ENCODE data around the gene GALC.

The GALC gene

GRCh38 chr14:88005978-88006851 lies 13.2 kb upstream of the GALC start:
- peak in 1 of 2 experiments; percentile 25 for DNase-seq

DNA sequence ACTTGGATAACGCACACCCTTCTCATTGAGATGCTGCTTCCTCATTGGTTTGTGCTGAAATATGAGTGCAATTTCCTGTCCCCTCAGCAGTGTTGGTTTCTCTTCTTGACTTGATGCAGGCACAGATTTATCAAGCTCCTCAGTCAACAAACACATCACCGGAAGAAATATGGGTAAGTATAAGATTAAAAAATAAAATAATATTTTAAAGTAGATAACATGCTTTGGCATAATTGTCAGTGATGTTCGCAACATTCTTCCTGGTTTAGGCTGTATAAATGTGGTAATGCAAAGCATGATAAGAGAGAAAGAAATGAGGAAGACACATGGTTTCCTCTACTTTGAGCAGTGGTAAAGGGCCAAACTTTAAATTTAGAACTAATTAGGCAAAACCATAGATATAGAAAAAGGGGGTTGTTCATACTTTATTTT lies 12.1 kb upstream of the GALC start, which contains the start of gene GPR65:
GPR65 (plus strand) TSS at position 86 of the 432 bp plus-strand sequence. CDS start 5,713 bp downstream, outside the sequence.
- DNase-seq, result peak; percentile 47 to 66

GRCh38 chr14:88004506-88005036 lies 11.6 kb upstream of the GALC start:
- peak in 1 of 2 experiments; percentile 5 for DNase-seq

DNA sequence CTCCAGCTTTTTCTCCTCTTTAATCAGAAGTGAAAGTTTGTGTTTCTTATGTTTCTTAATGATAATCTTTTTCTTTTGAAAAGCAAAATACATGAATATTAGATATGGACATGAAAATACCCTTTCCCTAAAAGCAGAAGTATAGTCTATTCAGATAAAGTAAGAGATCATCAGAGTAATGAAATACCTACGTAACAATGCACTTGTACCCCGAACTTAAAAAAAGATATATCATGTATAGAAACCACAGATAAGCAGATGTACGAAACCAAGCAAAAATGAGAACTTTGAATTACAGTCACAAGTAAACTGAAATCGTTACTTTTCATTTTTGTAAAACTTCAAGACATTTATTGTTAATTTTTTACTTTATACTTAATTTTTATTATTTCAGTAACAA lies 10.4 kb upstream of the GALC start:
- no peak for DNase-seq

GRCh38 chr14:88002421-88003075 lies 9.6 kb upstream of the GALC start:
- peak; percentile 70 to 74 for DNase-seq

DNA sequence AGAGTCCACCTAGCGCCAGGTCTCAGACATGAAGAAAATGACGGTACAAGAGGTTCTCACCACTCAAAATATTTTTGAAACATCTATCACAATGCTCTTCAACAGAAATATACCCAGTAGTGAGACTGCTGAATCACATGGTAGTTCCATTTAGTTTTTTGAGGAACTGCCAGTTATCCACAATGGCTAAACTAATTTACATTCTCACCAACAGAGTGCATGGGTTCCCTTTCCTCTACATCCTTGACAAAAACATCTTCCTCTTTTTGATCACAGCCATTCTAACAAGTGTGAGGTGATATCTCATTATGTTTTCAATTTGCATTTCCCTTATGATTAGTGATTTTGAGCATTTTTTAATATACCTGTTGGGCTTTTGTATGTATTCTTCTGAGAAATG lies 6.3 kb upstream of the GALC start:
- peak; percentile 65 to 68 for DNase-seq

- no peak for DNase-seq
Measured at GRCh38 chr14:87998482-87998881, 5.5 kb upstream of the GALC start.

GRCh38 chr14:87996291-87996592 lies 3.3 kb upstream of the GALC start:
- no peak for DNase-seq

DNA sequence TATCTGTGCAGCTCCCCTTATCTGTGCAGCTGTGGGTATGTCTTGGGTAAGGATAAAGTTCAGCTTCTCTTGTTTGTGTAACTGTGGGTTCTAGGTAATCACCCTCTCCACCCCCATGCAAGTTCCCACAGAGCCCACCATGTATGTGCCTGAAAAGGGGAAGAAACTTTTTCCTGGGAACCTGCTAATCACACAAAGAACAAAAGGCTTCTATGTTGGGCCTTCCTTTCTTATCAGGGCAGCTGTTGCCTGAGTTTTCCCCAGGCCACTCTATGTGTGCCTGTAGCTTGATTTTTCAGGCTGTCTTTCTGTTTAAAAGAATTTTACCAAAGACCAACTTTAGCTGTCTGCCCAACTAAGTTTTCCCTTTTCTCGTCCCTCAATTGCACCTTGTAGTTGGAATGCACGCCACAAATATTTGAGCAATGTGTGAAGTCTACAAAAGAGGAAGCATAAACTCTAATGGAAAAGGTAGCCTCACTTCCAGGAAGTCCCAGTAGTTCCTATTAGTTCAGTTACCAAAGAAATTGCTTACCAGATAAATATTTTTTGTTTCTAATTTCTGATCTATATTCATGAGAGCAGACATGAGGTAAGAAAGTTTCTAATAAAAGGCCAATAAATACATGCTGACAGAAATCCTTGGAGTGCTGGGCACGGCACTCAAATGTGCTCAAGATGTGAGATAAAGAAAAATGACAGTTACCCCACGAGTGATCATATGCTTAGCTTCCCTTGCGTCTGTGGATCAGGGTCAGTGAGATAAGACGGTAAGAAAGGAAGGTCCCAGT lies 2.7 kb upstream of the GALC start:
- peak; percentile 32 to 42 for DNase-seq

GRCh38 chr14:87994974-87995373 lies 2.0 kb upstream of the GALC start:
- no peak for DNase-seq

DNA sequence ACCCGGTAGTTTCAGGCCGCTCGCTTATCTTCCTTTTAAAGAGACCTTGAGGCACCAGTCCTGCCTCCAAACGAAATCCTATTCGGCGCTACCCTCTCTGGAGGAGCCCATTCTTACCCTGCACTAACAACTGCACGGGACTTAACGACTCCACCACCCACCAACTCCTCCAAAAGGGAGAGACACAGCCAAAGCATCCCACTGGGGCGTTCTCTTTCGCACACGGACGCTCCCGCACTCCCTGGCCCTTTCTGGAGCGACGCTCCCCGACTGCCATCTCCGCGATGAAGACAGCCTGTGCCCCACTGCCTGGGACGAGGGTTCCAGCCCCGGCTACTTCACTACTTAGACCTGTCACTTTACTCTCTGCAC lies 650 bp downstream of the GALC start:
- DNase-seq, result no peak

- peak; percentile 28 for DNase-seq
Measured at GRCh38 chr14:87990682-87991081, 2.3 kb downstream of the GALC start.

DNA sequence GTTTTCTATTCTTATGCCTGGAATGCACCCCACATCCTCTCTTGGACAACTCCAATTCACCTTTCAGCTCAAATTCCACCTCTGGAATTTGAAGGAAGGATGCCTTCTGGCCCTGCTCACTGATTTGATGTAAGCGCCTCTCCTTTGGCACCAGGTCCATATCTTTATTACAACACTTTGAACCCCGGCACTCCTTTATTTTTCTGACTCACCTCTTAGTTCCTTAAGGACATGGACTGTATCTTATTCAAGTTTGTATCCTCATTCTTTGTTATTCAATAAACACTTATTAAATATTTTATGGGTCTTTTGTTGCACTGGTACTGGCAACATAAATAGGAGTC lies 3.1 kb downstream of the GALC start:
- DNase-seq, result no peak

- no peak for DNase-seq
Measured at GRCh38 chr14:87989221-87989955, 3.6 kb downstream of the GALC start.

GRCh38 chr14:87979689-87980088 lies 13.3 kb downstream of the GALC start:
- no peak for DNase-seq

DNA sequence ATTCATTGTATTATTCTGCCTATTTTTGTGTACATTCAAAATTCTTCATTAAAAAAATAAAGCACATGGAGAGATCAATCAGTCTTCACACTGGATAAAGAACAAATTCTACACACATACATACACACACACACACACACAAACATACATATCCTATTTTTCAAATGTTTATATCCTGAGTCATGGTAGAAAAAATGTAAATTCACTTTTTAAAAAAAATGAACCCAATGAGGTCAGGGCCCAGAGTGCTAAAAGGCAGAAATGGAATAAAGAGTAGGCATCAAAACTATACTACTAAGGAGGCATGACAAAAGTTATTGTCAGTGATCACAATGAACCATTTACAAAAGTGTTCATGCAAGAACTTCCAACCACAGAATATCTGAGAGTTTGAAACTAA lies 17.3 kb downstream of the GALC start:
- DNase-seq, result no peak

- DNase-seq, result no peak
Measured at GRCh38 chr14:87971010-87971409, 22.0 kb downstream of the GALC start.

- DNase-seq, result no peak
Measured at GRCh38 chr14:87967496-87967895, 25.5 kb downstream of the GALC start.

DNA sequence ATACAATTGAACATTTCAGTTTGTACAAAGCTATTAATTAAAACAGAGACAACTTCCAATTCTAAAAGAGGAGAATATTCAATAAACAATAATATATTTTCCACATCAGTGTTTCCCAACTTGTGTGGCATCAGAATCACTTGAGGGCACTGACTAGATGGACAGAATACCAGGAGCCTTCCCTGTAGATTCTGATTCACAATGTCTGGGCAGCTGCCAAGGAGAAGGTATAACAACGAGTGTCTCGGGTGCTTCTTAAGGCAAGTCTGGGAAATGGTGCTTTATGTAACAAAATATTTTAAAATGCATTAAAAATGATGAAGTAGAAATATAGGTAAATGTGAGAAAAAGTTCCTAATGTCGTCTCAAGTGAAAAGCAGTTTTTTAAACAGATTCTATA lies 26.2 kb downstream of the GALC start:
- DNase-seq, result no peak

DNA sequence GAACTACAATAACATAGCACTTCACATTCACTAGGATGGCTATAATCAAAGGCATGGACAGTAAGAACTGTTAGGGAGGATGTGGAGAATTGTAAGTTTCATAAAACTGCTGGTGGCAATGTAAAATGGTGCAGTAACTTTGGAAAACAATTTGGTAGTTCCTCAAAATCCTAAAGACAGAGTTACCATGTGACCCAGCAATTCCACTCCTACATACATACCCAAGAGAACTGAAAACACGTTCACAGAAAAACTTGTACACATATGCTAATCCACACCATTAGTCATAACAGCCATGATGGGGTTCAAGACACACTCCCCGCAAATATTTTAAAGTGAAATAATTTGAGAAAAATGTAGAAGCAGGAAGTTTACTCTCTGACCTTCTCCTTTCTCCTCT lies 31.7 kb downstream of the GALC start:
- DNase-seq, result no peak

DNA sequence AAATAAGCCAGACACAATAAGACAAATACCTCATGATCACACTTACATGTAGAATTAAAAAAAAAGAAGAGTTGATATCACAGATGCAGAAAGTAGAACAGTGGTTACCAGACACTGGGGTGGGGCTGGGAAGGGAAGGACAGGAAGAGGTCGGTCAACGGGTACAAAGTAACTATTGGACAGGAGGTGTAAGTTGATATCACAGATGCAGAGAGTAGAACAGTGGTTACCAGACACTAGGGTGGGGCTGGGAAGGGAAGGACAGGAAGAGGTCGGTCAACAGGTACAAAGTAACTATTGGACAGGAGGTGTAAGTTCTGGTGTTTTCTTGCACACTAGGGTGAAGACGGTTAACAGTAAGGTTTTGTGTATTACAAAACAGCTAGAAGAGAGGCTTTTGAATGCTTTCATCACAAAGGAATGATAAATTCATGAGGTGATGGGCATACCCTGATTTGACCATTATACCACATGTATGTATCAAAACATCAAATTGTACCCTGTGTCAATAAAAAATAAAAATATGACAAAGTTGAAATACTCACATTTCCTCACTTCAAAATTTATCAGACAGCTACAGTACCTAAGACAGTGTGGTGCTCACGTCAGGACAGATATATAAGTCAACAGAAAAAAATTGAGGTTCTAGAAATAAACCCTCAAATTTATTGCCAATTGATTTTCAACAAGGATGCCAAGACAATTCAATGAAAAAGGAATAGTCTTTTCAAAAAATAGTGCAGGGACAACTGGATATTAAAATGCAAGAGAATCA lies 32.8 kb downstream of the GALC start:
- no peak for DNase-seq

DNA sequence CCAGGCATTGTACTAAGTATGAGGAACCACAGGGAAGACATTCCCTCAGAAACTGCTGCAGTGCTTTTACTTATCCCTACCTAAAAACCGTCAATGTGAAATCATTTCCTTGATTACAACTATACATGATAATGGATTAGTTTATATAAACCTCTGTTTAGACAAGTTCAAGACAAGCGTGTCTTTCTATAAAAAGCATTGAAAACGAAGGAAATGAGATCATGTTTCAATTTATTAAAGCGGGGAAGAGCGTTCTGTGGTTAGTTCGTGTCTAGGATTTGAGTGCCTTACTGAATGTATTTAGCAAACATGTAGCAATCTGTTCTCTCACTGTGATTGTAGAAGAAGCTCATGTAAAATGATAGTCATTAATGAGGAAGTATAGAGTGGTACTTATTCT lies 37.5 kb downstream of the GALC start:
- no peak for DNase-seq
